ENCODE results near the gene CMKLR1. TPM values are rescaled to one million over a fixed set of nuclear protein-coding genes. Genes with fewer than 3 reads are reported as not detected.

Gene CMKLR1
- total RNA-seq, 5 donors from 2014 or later (not counting 1 experiment from before 2014, with no cell fraction given): 0.76 to 6.7 (median 0.98) TPM

- Mint-ChIP-seq H3K9me3 (peaks cover 0 to 5% (median 0%) of the 10 kb centered on the region in 3 donors), H3K27ac (no peak overlapping the region), H3K4me3 (no peak overlapping the region), H3K36me3 (no peaks in the 10 kb centered on the region), H3K4me1 (peaks cover 0 to 4% (median 0%) of the 10 kb centered on the region in 3 donors), H3K27me3 (peaks cover 6 to 13% of the 10 kb centered on the region in 2 donors)
- Histone ChIP-seq H3K4me3 (ENCODE audit: control insufficient read depth in 1 of 2, extremely low read depth in 1 of 2, low read length in 1 of 2) (no peak overlapping the region), H3K36me3 (ENCODE audit: control insufficient read depth in 2 of 2, extremely low read depth in 1 of 2, insufficient read depth in 1 of 2, low read length in 1 of 2) (no peaks in the 10 kb centered on the region), H3K27me3 (replicated peaks in 1 of 2; ENCODE audit: control insufficient read depth in 2 of 2, extremely low read depth in 1 of 2, insufficient read depth in 2 of 2, low read length in 1 of 2) (peaks cover 0 to 9% of the 10 kb centered on the region in 2 experiments), H3K4me1 (ENCODE audit: control insufficient read depth in 1 of 2, extremely low read depth in 1 of 2, insufficient read depth in 2 of 2, low read length in 2 of 2) (no peaks in the 10 kb centered on the region), H3K9me3 (no peaks in the 10 kb centered on the region), H3K27ac (ENCODE audit: low read length) (no peak overlapping the region)
- ATAC-seq (replicated peaks in 1 of 4) (no peak), DNase-seq (no peak)
- CTCF ChIA-PET: no interaction called here
- WGBS (ENCODE audit: insufficient coverage): no CpG with 5 or more reads among the region's 2 CpGs
- POLR2A ChIA-PET: no interaction called here
Measured at GRCh38 chr12:108357834-108358579, 18.9 kb upstream of the CMKLR1 start.

- CTCF ChIA-PET: no interaction called here
- ATAC-seq (replicated peaks in 1 of 4): no peak
- 68% methylated on average over 3 of the region's 12 CpGs for WGBS (ENCODE audit: insufficient coverage)
- H3K4me1 ChIP-seq (ENCODE audit: control insufficient read depth in 1 of 2, extremely low read depth in 1 of 2, insufficient read depth in 2 of 2, low read length in 2 of 2): no peaks in the 10 kb centered on the region
- Mint-ChIP-seq H3K4me3 (no peak overlapping the region), H3K36me3 (no peaks in the 10 kb centered on the region), H3K27me3 (peaks cover 6 to 13% of the 10 kb centered on the region in 2 donors), H3K9me3 (peaks cover 0 to 5% (median 0%) of the 10 kb centered on the region in 3 donors), H3K4me1 (no peaks in the 10 kb centered on the region), H3K27ac (no peak overlapping the region)
- no peak overlapping the region for H3K4me3 ChIP-seq (ENCODE audit: control insufficient read depth in 1 of 2, extremely low read depth in 1 of 2, low read length in 1 of 2)
- POLR2A ChIA-PET: no interaction called here
- peaks cover 0 to 7% of the 10 kb centered on the region in 2 experiments for H3K27me3 ChIP-seq (replicated peaks in 1 of 2; ENCODE audit: control insufficient read depth in 2 of 2, extremely low read depth in 1 of 2, insufficient read depth in 2 of 2, low read length in 1 of 2)
- H3K27ac ChIP-seq (ENCODE audit: low read length): no peak overlapping the region
- H3K36me3 ChIP-seq (ENCODE audit: control insufficient read depth in 2 of 2, extremely low read depth in 1 of 2, insufficient read depth in 1 of 2, low read length in 1 of 2): no peaks in the 10 kb centered on the region
- H3K9me3 ChIP-seq: no peaks in the 10 kb centered on the region
- DNase-seq: no peak
Measured at GRCh38 chr12:108356835-108357806, 18.0 kb upstream of the CMKLR1 start.

GRCh38 chr12:108355069-108355468 lies 16.0 kb upstream of the CMKLR1 start:
- POLR2A ChIA-PET: no interaction called here
- H3K27ac Mint-ChIP-seq: no peak overlapping the region
- no peak overlapping the region for H3K4me3 Mint-ChIP-seq
- ATAC-seq (replicated peaks in 1 of 4) (no peak), DNase-seq (no peak)
- H3K36me3 Mint-ChIP-seq: no peaks in the 10 kb centered on the region
- Histone ChIP-seq H3K27me3 (replicated peaks in 1 of 2; ENCODE audit: control insufficient read depth in 2 of 2, extremely low read depth in 1 of 2, insufficient read depth in 2 of 2, low read length in 1 of 2) (peaks cover 0 to 7% of the 10 kb centered on the region in 2 experiments), H3K4me1 (ENCODE audit: control insufficient read depth in 1 of 2, extremely low read depth in 1 of 2, insufficient read depth in 2 of 2, low read length in 2 of 2) (no peaks in the 10 kb centered on the region), H3K9me3 (no peaks in the 10 kb centered on the region), H3K27ac (ENCODE audit: low read length) (no peak overlapping the region), H3K4me3 (ENCODE audit: control insufficient read depth in 1 of 2, extremely low read depth in 1 of 2, low read length in 1 of 2) (no peak overlapping the region), H3K36me3 (ENCODE audit: control insufficient read depth in 2 of 2, extremely low read depth in 1 of 2, insufficient read depth in 1 of 2, low read length in 1 of 2) (no peaks in the 10 kb centered on the region)
- WGBS (ENCODE audit: insufficient coverage): no CpG with 5 or more reads among the region's 2 CpGs
- CTCF ChIA-PET: no interaction called here
- peaks cover 0 to 5% (median under 1%) of the 10 kb centered on the region in 3 donors for H3K9me3 Mint-ChIP-seq
- H3K27me3 Mint-ChIP-seq: peaks cover 6 to 11% of the 10 kb centered on the region in 2 donors
- H3K4me1 Mint-ChIP-seq: no peaks in the 10 kb centered on the region

- DNase-seq: no peak
- Histone ChIP-seq H3K4me1 (ENCODE audit: control insufficient read depth in 1 of 2, extremely low read depth in 1 of 2, insufficient read depth in 2 of 2, low read length in 2 of 2) (no peaks in the 10 kb centered on the region), H3K27ac (ENCODE audit: low read length) (no peak overlapping the region), H3K36me3 (ENCODE audit: control insufficient read depth in 2 of 2, extremely low read depth in 1 of 2, insufficient read depth in 1 of 2, low read length in 1 of 2) (no peaks in the 10 kb centered on the region), H3K9me3 (no peaks in the 10 kb centered on the region), H3K4me3 (ENCODE audit: control insufficient read depth in 1 of 2, extremely low read depth in 1 of 2, low read length in 1 of 2) (no peak overlapping the region), H3K27me3 (replicated peaks in 1 of 2; ENCODE audit: control insufficient read depth in 2 of 2, extremely low read depth in 1 of 2, insufficient read depth in 2 of 2, low read length in 1 of 2) (peaks cover 0 to 5% of the 10 kb centered on the region in 2 experiments)
- H3K27ac Mint-ChIP-seq: no peak overlapping the region
- POLR2A ChIA-PET: no interaction called here
- H3K4me3 Mint-ChIP-seq: no peak overlapping the region
- no peaks in the 10 kb centered on the region for H3K36me3 Mint-ChIP-seq
- H3K27me3 Mint-ChIP-seq: peaks cover 3 to 6% of the 10 kb centered on the region in 2 donors
- CTCF ChIA-PET: no interaction called here
- ATAC-seq (replicated peaks in 1 of 4): no peak
- peaks cover 0 to 5% (median 5%) of the 10 kb centered on the region in 3 donors for H3K9me3 Mint-ChIP-seq
- H3K4me1 Mint-ChIP-seq: no peaks in the 10 kb centered on the region
Measured at GRCh38 chr12:108352591-108352990, 13.5 kb upstream of the CMKLR1 start.

GRCh38 chr12:108350511-108350910 lies 11.4 kb upstream of the CMKLR1 start:
- DNase-seq (no peak), ATAC-seq (replicated peaks in 1 of 4) (no peak)
- POLR2A ChIA-PET: no interaction called here
- Mint-ChIP-seq H3K4me1 (no peaks in the 10 kb centered on the region), H3K36me3 (no peaks in the 10 kb centered on the region), H3K9me3 (peaks cover 0 to 5% (median 5%) of the 10 kb centered on the region in 3 donors), H3K27me3 (peaks cover 3 to 5% of the 10 kb centered on the region in 2 donors), H3K4me3 (no peak overlapping the region), H3K27ac (no peak overlapping the region)
- Histone ChIP-seq H3K27me3 (replicated peaks in 1 of 2; ENCODE audit: control insufficient read depth in 2 of 2, extremely low read depth in 1 of 2, insufficient read depth in 2 of 2, low read length in 1 of 2) (peaks cover 0 to 9% of the 10 kb centered on the region in 2 experiments), H3K4me3 (ENCODE audit: control insufficient read depth in 1 of 2, extremely low read depth in 1 of 2, low read length in 1 of 2) (no peak overlapping the region), H3K4me1 (ENCODE audit: control insufficient read depth in 1 of 2, extremely low read depth in 1 of 2, insufficient read depth in 2 of 2, low read length in 2 of 2) (no peaks in the 10 kb centered on the region), H3K36me3 (ENCODE audit: control insufficient read depth in 2 of 2, extremely low read depth in 1 of 2, insufficient read depth in 1 of 2, low read length in 1 of 2) (no peaks in the 10 kb centered on the region), H3K9me3 (no peaks in the 10 kb centered on the region), H3K27ac (ENCODE audit: low read length) (no peak overlapping the region)
- CTCF ChIA-PET: no interaction called here
- WGBS (ENCODE audit: insufficient coverage): no CpG with 5 or more reads among the region's 3 CpGs

GRCh38 chr12:108349278-108349688 lies 10.2 kb upstream of the CMKLR1 start:
- Histone ChIP-seq H3K9me3 (no peaks in the 10 kb centered on the region), H3K27me3 (replicated peaks in 1 of 2; ENCODE audit: control insufficient read depth in 2 of 2, extremely low read depth in 1 of 2, insufficient read depth in 2 of 2, low read length in 1 of 2) (peaks cover 0 to 9% of the 10 kb centered on the region in 2 experiments), H3K27ac (ENCODE audit: low read length) (no peak overlapping the region), H3K4me1 (ENCODE audit: control insufficient read depth in 1 of 2, extremely low read depth in 1 of 2, insufficient read depth in 2 of 2, low read length in 2 of 2) (no peaks in the 10 kb centered on the region), H3K4me3 (ENCODE audit: control insufficient read depth in 1 of 2, extremely low read depth in 1 of 2, low read length in 1 of 2) (no peak overlapping the region), H3K36me3 (ENCODE audit: control insufficient read depth in 2 of 2, extremely low read depth in 1 of 2, insufficient read depth in 1 of 2, low read length in 1 of 2) (no peaks in the 10 kb centered on the region)
- H3K27me3 Mint-ChIP-seq: peaks cover 0 to 8% of the 10 kb centered on the region in 2 donors
- no peak for DNase-seq
- ATAC-seq (replicated peaks in 1 of 4): no peak
- ChIA-PET POLR2A (no interaction called here), CTCF (interaction anchor here in 1 of 2 donors (0.7 kb wide), 1 partner anchor 130 kb away, joined by 4 read pairs; no protein-coding TSS in a partner anchor)
- H3K4me1 Mint-ChIP-seq: no peaks in the 10 kb centered on the region
- H3K27ac Mint-ChIP-seq: no peak overlapping the region
- peaks cover 3 to 5% (median 3%) of the 10 kb centered on the region in 3 donors for H3K9me3 Mint-ChIP-seq
- no peak overlapping the region for H3K4me3 Mint-ChIP-seq
- no peaks in the 10 kb centered on the region for H3K36me3 Mint-ChIP-seq
- WGBS (ENCODE audit: insufficient coverage): 92% methylated on average over 2 of the region's 8 CpGs
